ENCODE measurements around the gene NFKB2.

DNA sequence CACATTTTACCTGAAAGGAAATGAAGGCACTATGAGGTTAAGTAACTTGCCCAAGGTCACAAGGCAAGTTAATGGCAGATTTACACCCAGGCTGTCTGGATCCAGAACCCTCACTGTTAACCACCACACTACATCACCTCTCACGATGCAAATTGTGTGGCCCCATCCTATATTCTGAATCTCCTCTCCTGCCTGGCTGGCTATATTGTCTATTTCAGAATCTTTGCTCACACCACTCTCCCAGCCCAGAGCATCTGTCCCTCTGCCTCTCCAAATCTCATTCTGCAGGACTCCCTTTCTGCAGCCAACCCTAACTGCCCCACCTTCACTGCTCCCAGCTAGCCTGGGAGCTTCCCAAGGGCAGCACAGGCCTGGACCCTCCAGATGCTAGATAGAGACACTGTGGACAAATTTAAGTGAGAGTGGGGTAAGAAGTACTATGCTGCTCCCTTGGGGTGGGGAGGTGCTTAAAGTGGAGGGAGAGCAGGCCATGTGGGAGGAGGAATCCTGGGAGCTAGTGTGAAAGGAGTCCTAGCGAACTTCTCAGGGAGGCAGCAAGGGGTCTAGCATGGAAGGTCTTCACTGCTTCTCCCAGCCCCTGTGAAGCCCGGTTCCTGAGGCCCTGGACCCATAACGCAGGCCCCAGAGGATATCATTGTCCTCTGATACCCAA is 36.1 kb downstream of the NFKB2 start:
- TF ChIP-seq POLR2A (IDR thresholded peaks at IDR 0.05): no peak
- TF ChIP-seq, protein P1, sequence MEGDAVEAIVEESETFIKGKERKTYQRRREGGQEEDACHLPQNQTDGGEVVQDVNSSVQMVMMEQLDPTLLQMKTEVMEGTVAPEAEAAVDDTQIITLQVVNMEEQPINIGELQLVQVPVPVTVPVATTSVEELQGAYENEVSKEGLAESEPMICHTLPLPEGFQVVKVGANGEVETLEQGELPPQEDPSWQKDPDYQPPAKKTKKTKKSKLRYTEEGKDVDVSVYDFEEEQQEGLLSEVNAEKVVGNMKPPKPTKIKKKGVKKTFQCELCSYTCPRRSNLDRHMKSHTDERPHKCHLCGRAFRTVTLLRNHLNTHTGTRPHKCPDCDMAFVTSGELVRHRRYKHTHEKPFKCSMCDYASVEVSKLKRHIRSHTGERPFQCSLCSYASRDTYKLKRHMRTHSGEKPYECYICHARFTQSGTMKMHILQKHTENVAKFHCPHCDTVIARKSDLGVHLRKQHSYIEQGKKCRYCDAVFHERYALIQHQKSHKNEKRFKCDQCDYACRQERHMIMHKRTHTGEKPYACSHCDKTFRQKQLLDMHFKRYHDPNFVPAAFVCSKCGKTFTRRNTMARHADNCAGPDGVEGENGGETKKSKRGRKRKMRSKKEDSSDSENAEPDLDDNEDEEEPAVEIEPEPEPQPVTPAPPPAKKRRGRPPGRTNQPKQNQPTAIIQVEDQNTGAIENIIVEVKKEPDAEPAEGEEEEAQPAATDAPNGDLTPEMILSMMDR (IDR thresholded peaks at IDR 0.05): no peak
